Epithelial cell of proximal tubule (primary cell): ENCODE measurements around the gene SYNE3. TPM values are rescaled to one million over a fixed set of nuclear protein-coding genes. Genes with fewer than 3 reads are reported as not detected.

Experiments
- DNase-seq: peaks from one replicate; pipeline ENCODE4 v3.0.0-alpha.2; 2011; ENCODE audit warnings: low read depth
- H3K4me3 ChIP-seq: 2 replicates; pipeline ENCODE4 v1.5.1; 2011; ENCODE audit warnings: low read depth, mild to moderate bottlenecking, low read length
- total RNA-seq: library from RNA; depleted of rRNA; stranded (reverse); fragments of >200 nt; gene quantifications from 2 replicates; pipeline ENCODE4 v1.2.3, GENCODE V29; 2015
- TF ChIP-seq, protein P1 (sequence below): conservative IDR thresholded peaks from 2 replicates; pipeline ENCODE4 v1.5.1; 2012; ENCODE audit warnings: low read depth, mild to moderate bottlenecking, low read length

SYNE3 gene
- total RNA-seq, 1 donor from 2014 or later = not detected

DNA sequence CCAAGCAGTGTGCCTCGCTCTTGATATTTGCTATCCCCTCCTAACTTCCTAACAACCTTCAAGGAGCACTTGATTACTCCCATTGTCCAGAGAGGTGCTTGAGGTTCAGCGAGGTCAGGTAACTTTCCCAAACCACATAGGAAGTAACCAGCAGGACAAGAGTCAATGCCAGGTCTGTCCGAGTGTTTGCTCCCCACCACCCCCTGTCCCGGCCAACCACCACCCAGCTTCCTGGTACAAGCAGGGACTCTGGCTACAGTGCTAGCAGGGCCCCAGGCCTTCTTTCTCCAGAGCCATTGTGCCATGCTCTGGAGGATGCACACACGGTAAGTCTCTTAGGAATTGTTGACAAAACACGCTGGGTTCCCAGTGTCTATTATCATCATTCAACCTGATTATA is 49.2 kb downstream of the SYNE3 start:
- TF ChIP-seq, protein P1, sequence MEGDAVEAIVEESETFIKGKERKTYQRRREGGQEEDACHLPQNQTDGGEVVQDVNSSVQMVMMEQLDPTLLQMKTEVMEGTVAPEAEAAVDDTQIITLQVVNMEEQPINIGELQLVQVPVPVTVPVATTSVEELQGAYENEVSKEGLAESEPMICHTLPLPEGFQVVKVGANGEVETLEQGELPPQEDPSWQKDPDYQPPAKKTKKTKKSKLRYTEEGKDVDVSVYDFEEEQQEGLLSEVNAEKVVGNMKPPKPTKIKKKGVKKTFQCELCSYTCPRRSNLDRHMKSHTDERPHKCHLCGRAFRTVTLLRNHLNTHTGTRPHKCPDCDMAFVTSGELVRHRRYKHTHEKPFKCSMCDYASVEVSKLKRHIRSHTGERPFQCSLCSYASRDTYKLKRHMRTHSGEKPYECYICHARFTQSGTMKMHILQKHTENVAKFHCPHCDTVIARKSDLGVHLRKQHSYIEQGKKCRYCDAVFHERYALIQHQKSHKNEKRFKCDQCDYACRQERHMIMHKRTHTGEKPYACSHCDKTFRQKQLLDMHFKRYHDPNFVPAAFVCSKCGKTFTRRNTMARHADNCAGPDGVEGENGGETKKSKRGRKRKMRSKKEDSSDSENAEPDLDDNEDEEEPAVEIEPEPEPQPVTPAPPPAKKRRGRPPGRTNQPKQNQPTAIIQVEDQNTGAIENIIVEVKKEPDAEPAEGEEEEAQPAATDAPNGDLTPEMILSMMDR = no peak
- no peak for DNase-seq
- H3K4me3 ChIP-seq = no peak overlapping the region

Other genes starting within 250 kb of the SYNE3 start
- 4.5 and 9.6 TPM in 2 replicates for gene CLMN, start 196.7 kb downstream of the SYNE3 start, total RNA-seq
- gene GLRX5, start 18.4 kb upstream of the SYNE3 start, total RNA-seq = 51.4 and 94.1 TPM in 2 replicates
- not detected in 2 replicates for gene TCL1B, start 169.8 kb upstream of the SYNE3 start, total RNA-seq
- not detected in 2 replicates for gene TCL1A, start 197.5 kb upstream of the SYNE3 start, total RNA-seq